ENCODE measurements around the gene EIF4B.
"Not testable (repeated sequence)": the region's sequence is repeated elsewhere in the genome, so short reads cannot be mapped to it uniquely, and the experiment has no call there.

EIF4B gene

DNA sequence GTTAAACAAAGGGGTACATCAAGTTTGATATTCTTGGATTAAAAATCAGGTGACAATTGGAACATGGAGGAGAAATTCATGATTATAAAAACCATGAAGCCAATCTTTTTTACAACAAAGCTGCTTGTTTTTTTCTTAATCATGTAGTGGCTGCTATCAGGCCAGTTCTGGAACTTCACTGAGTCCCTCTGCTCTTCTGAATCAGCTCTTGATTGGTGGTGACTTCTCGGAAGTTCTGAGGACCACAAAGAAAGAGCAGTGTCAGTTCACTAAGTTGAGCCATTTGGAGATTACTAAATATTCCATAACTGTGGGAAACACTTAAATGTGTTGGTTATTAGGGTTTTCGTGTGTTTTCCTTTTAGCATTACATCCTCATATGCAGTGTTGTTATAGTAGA is 8.5 kb downstream of the EIF4B start:
- Histone ChIP-seq H2BK120ac (ENCODE audit: insufficient read depth, low read length, poor library complexity) (no peak overlapping the region), H2AFZ (ENCODE audit: insufficient read depth, low read length, poor library complexity) (no peak overlapping the region), H4K8ac (ENCODE audit: low read depth, low read length) (no peak overlapping the region), H3K18ac (ENCODE audit: low read length) (no peak overlapping the region), H3K9me3 (ENCODE audit: insufficient read depth, low read depth, low read length) (no peaks in the 10 kb centered on the region), H3K9ac (ENCODE audit: low read length) (no peak overlapping the region), H2AK5ac (ENCODE audit: low read length) (no peak overlapping the region), H3K79me1 (ENCODE audit: low read length) (no peaks in the 10 kb centered on the region), H4K12ac (ENCODE audit: low read depth, low read length) (no peak overlapping the region), H3K4ac (ENCODE audit: low read depth, low read length) (no peak overlapping the region), H2BK12ac (ENCODE audit: low read length) (no peak overlapping the region), H3K14ac (ENCODE audit: low read length) (no peak overlapping the region), H3K4me1 (ENCODE audit: control insufficient read depth in 1 of 2, insufficient read depth in 2 of 2, low read length in 2 of 2) (no peaks in the 10 kb centered on the region), H3K4me3 (ENCODE audit: low read depth, low read length) (no peak overlapping the region), H3K27ac (ENCODE audit: low read depth, low read length) (no peak overlapping the region), H3K36me3 (ENCODE audit: control insufficient read depth in 1 of 2, insufficient read depth in 2 of 2, low read length in 2 of 2) (peaks cover 35% of the 10 kb centered on the region in 2 experiments), H4K91ac (ENCODE audit: low read depth, low read length) (no peak overlapping the region), H3K4me2 (ENCODE audit: low read length) (no peak overlapping the region), H2BK5ac (ENCODE audit: low read depth, low read length, poor library complexity) (no peak overlapping the region), H3K23ac (ENCODE audit: low read length) (no peak overlapping the region), H3K27me3 (ENCODE audit: insufficient read depth, low read length) (no peaks in the 10 kb centered on the region), H3K79me2 (ENCODE audit: control insufficient read depth, insufficient read depth, low read length, poor library complexity) (peaks cover 18% of the 10 kb centered on the region)
- DNase-seq = no peak
- WGBS (ENCODE audit: extremely low coverage, insufficient coverage, insufficient read length) = no CpG with 5 or more reads among the region's 2 CpGs

DNA sequence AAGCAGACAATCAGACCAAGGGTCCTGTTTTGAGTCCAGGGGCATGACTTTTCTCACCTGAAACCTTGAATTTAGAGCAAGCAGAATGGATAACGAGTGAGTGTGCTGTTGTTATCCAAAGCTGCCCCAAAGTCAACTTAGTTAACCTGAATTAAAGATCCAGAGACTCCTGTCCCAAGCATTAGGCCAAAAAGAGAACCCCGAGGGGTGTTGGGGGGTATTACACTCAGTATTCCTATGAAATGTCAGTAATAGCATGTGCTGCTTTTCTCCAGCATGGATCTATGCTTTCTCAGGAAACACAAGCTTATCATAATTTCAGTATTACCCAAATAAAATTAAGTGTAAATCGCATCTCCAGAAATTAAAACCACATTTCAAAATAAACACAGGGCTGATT is 19.0 kb downstream of the EIF4B start:
- WGBS (ENCODE audit: extremely low coverage, insufficient coverage, insufficient read length) = no CpG with 5 or more reads among the region's 3 CpGs

DNA sequence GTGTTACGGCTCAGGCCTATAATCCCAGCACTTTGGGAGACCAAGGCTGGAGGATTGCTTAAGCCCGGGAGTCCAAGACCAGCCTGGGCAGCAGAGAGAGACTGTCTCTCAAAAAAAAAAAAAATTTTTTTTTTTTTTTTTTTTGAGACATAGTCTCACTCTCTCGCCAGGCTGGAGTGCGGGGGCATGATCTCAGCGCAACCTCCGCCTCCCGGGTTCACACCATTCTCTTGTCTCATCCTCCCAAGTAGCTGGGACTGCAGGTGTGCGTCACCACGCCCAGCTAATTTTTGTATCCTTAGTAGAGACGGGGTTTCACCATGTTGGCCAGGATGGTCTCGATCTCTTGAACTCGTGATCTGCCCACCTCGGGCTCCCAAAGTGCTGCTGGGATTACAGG is 20.8 kb downstream of the EIF4B start:
- not testable (repeated sequence) for H3K4me2 ChIP-seq (ENCODE audit: low read length); H3K18ac ChIP-seq (ENCODE audit: low read length); H3K27ac ChIP-seq (ENCODE audit: low read depth, low read length); H3K4me3 ChIP-seq (ENCODE audit: low read depth, low read length); H2BK120ac ChIP-seq (ENCODE audit: insufficient read depth, low read length, poor library complexity); H3K9ac ChIP-seq (ENCODE audit: low read length); H3K14ac ChIP-seq (ENCODE audit: low read length); H3K79me2 ChIP-seq (ENCODE audit: control insufficient read depth, insufficient read depth, low read length, poor library complexity); H4K8ac ChIP-seq (ENCODE audit: low read depth, low read length); H2AFZ ChIP-seq (ENCODE audit: insufficient read depth, low read length, poor library complexity); H3K23ac ChIP-seq (ENCODE audit: low read length); H2BK5ac ChIP-seq (ENCODE audit: low read depth, low read length, poor library complexity); H4K91ac ChIP-seq (ENCODE audit: low read depth, low read length); H3K4me1 ChIP-seq (ENCODE audit: control insufficient read depth in 1 of 2, insufficient read depth in 2 of 2, low read length in 2 of 2); H3K4ac ChIP-seq (ENCODE audit: low read depth, low read length); H2BK12ac ChIP-seq (ENCODE audit: low read length); H3K79me1 ChIP-seq (ENCODE audit: low read length); H4K12ac ChIP-seq (ENCODE audit: low read depth, low read length); DNase-seq; H3K9me3 ChIP-seq (ENCODE audit: insufficient read depth, low read depth, low read length); H2AK5ac ChIP-seq (ENCODE audit: low read length); H3K27me3 ChIP-seq (ENCODE audit: insufficient read depth, low read length)
- no CpG with 5 or more reads among the region's 13 CpGs for WGBS (ENCODE audit: extremely low coverage, insufficient coverage, insufficient read length)
- peaks cover 47 to 63% of the 10 kb centered on the region in 2 experiments for H3K36me3 ChIP-seq (ENCODE audit: control insufficient read depth in 1 of 2, insufficient read depth in 2 of 2, low read length in 2 of 2)

More for the DNA sequence above, 19.0 kb downstream of the EIF4B start:
- no peak overlapping the region for H4K91ac ChIP-seq (ENCODE audit: low read depth, low read length)
- H3K4me1 ChIP-seq (ENCODE audit: control insufficient read depth in 1 of 2, insufficient read depth in 2 of 2, low read length in 2 of 2) = no peaks in the 10 kb centered on the region
- DNase-seq = no peak
- H3K79me1 ChIP-seq (ENCODE audit: low read length) = no peaks in the 10 kb centered on the region
- no peak overlapping the region for H3K23ac ChIP-seq (ENCODE audit: low read length)
- H2BK12ac ChIP-seq (ENCODE audit: low read length) = no peak overlapping the region
- no peak overlapping the region for H2AFZ ChIP-seq (ENCODE audit: insufficient read depth, low read length, poor library complexity)
- H3K79me2 ChIP-seq (ENCODE audit: control insufficient read depth, insufficient read depth, low read length, poor library complexity) = no peaks in the 10 kb centered on the region
- no peak overlapping the region for H3K14ac ChIP-seq (ENCODE audit: low read length)
- H4K8ac ChIP-seq (ENCODE audit: low read depth, low read length) = no peak overlapping the region
- H3K4me2 ChIP-seq (ENCODE audit: low read length) = no peak overlapping the region
- H4K12ac ChIP-seq (ENCODE audit: low read depth, low read length) = no peak overlapping the region
- no peak overlapping the region for H3K18ac ChIP-seq (ENCODE audit: low read length)
- no peak overlapping the region for H3K9ac ChIP-seq (ENCODE audit: low read length)
- H3K27me3 ChIP-seq (ENCODE audit: insufficient read depth, low read length) = no peaks in the 10 kb centered on the region
- H3K4ac ChIP-seq (ENCODE audit: low read depth, low read length) = no peak overlapping the region
- H3K9me3 ChIP-seq (ENCODE audit: insufficient read depth, low read depth, low read length) = no peaks in the 10 kb centered on the region
- no peak overlapping the region for H2BK120ac ChIP-seq (ENCODE audit: insufficient read depth, low read length, poor library complexity)
- H3K36me3 ChIP-seq (ENCODE audit: control insufficient read depth in 1 of 2, insufficient read depth in 2 of 2, low read length in 2 of 2) = peaks cover 37 to 57% of the 10 kb centered on the region in 2 experiments
- no peak overlapping the region for H2AK5ac ChIP-seq (ENCODE audit: low read length)
- no peak overlapping the region for H3K4me3 ChIP-seq (ENCODE audit: low read depth, low read length)
- no peak overlapping the region for H2BK5ac ChIP-seq (ENCODE audit: low read depth, low read length, poor library complexity)
- H3K27ac ChIP-seq (ENCODE audit: low read depth, low read length) = no peak overlapping the region

DNA sequence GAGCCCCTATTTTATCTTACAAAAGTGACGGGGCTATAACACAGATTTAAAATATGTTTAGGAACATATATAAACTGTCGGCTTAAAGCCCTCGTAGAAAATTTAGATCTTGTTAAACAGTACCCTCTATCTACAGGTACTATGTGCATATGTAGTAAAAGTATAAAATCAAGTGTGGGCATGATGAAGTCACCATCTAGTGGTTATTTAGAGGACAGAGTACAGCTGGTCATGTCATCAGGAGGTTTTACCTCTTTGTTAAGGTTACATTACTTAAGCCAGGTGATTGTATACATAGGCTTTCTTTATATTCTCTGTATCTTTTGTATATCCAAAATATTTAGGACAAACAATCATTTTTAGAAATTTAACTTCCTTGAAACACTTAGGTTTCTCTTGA is 25.4 kb downstream of the EIF4B start:
- Histone ChIP-seq H4K8ac (ENCODE audit: low read depth, low read length) (no peak overlapping the region), H2BK12ac (ENCODE audit: low read length) (no peak overlapping the region), H3K4me1 (ENCODE audit: control insufficient read depth in 1 of 2, insufficient read depth in 2 of 2, low read length in 2 of 2) (no peaks in the 10 kb centered on the region), H3K4me2 (ENCODE audit: low read length) (no peak overlapping the region), H3K14ac (ENCODE audit: low read length) (no peak overlapping the region), H3K4ac (ENCODE audit: low read depth, low read length) (no peak overlapping the region), H3K23ac (ENCODE audit: low read length) (no peak overlapping the region), H3K36me3 (ENCODE audit: control insufficient read depth in 1 of 2, insufficient read depth in 2 of 2, low read length in 2 of 2) (peaks cover 64 to 75% of the 10 kb centered on the region in 2 experiments), H3K18ac (ENCODE audit: low read length) (no peak overlapping the region), H3K27ac (ENCODE audit: low read depth, low read length) (no peak overlapping the region), H3K9me3 (ENCODE audit: insufficient read depth, low read depth, low read length) (no peaks in the 10 kb centered on the region), H2BK120ac (ENCODE audit: insufficient read depth, low read length, poor library complexity) (no peak overlapping the region), H3K4me3 (ENCODE audit: low read depth, low read length) (no peak overlapping the region), H3K27me3 (ENCODE audit: insufficient read depth, low read length) (no peaks in the 10 kb centered on the region), H2BK5ac (ENCODE audit: low read depth, low read length, poor library complexity) (no peak overlapping the region), H4K91ac (ENCODE audit: low read depth, low read length) (no peak overlapping the region), H2AK5ac (ENCODE audit: low read length) (no peak overlapping the region), H3K79me2 (ENCODE audit: control insufficient read depth, insufficient read depth, low read length, poor library complexity) (no peaks in the 10 kb centered on the region), H3K9ac (ENCODE audit: low read length) (no peak overlapping the region), H2AFZ (ENCODE audit: insufficient read depth, low read length, poor library complexity) (no peak overlapping the region), H3K79me1 (ENCODE audit: low read length) (no peaks in the 10 kb centered on the region), H4K12ac (ENCODE audit: low read depth, low read length) (no peak overlapping the region)
- WGBS (ENCODE audit: extremely low coverage, insufficient coverage, insufficient read length) = no CpG with 5 or more reads among the region's 3 CpGs
- no peak for DNase-seq
